ENCODE data around the gene SLU7. TPM values are rescaled to one million over a fixed set of nuclear protein-coding genes. Genes with fewer than 3 reads are reported as not detected.

SLU7 gene
- total and polyA plus RNA-seq, 10 donors: 32.1 to 114 (median 55.7) TPM

- no peak overlapping the region for H3K4me3 ChIP-seq
- H3K4me1 ChIP-seq: no peaks in the 10 kb centered on the region
- TF ChIP-seq POLR2AphosphoS5 (IDR thresholded peaks at IDR 0.05) (no peak), POLR2A (IDR thresholded peaks at IDR 0.05) (no peak)
- TF ChIP-seq, protein P1, sequence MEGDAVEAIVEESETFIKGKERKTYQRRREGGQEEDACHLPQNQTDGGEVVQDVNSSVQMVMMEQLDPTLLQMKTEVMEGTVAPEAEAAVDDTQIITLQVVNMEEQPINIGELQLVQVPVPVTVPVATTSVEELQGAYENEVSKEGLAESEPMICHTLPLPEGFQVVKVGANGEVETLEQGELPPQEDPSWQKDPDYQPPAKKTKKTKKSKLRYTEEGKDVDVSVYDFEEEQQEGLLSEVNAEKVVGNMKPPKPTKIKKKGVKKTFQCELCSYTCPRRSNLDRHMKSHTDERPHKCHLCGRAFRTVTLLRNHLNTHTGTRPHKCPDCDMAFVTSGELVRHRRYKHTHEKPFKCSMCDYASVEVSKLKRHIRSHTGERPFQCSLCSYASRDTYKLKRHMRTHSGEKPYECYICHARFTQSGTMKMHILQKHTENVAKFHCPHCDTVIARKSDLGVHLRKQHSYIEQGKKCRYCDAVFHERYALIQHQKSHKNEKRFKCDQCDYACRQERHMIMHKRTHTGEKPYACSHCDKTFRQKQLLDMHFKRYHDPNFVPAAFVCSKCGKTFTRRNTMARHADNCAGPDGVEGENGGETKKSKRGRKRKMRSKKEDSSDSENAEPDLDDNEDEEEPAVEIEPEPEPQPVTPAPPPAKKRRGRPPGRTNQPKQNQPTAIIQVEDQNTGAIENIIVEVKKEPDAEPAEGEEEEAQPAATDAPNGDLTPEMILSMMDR (IDR thresholded peaks at IDR 0.05 in 8 of 11, conservative IDR thresholded peaks at IDR 0.05 in 3 of 11): no peak
- no peaks in the 10 kb centered on the region for H3K9me3 ChIP-seq
- H3K27ac ChIP-seq: no peak overlapping the region
- 75 to 81% (median 78%) methylated on average over 8 of the region's 8 CpGs for WGBS, 5 donors
- intact Hi-C loops (cut with DNase I; ENCODE audit: low total_unique reads): no loop called here
- H3K36me3 ChIP-seq: no peaks in the 10 kb centered on the region
- DNase-seq: no peak
- peaks cover 0 to 14% (median 0%) of the 10 kb centered on the region in 7 donors for H3K27me3 ChIP-seq (replicated peaks in 1 of 7)
Measured at GRCh38 chr5:160458806-160459800, 40.2 kb upstream of the SLU7 start.

DNA sequence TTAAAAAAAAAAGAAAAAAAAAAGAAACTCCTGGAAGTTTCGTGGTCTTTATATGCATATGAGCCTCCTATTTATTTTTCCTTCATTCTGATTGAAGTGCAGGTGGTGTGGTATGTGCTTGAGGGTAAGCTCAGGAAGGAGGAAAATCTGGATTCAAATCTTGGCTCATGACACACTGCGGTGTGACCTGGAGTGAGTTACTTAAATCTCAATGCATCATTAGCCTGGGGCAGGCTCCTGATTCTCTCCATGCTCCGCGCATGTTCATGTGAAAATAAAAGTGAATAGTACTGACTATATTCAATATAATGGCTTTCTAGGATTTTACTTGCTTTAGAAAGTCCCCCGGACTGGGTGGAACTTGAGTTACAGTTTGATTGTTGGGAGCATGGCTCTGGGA is 38.4 kb upstream of the SLU7 start:
- 91 to 96% (median 93%) methylated on average over 5 of the region's 5 CpGs for WGBS, 5 donors
- intact Hi-C loops (cut with DNase I; ENCODE audit: low total_unique reads): no loop called here
- TF ChIP-seq, protein P1 (IDR thresholded peaks at IDR 0.05 in 8 of 11, conservative IDR thresholded peaks at IDR 0.05 in 3 of 11): no peak
- TF ChIP-seq POLR2A (IDR thresholded peaks at IDR 0.05): no peak
- TF ChIP-seq POLR2AphosphoS5 (IDR thresholded peaks at IDR 0.05): no peak

DNA sequence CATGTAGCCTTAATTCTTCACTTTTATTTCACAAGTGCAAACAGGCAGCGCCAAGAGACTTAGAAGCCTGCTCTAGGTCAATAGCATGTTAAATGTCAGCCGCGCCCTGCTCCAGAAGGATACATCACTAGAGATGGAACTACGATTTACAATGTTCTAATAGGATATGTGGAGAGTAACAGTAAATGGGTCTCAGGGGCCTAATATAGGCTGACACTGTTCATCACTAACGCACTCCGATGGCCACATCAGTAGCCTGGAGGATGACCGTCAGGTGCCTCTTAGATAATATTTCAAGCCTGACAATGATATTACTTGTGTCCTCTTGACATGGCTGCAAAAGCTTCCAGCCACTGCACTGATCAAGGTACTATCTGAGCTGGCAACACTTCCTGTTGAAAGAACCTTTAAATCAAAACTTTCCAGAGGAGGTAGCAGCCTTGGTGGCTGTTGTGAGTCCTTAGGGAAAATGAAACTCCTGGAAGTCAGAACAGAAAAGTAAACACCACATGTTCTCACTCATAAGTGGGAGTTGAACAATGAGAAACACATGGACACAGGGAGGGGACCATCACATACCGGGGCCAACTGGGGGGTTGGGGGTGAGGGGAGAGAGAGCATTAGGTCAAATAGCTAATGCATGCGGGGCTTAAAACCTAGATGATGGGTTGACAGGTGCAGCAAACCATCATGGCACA is 37.7 kb upstream of the SLU7 start:
- Histone ChIP-seq H3K9me3 (no peaks in the 10 kb centered on the region), H3K4me3 (no peak overlapping the region), H3K4me1 (no peaks in the 10 kb centered on the region), H3K36me3 (no peaks in the 10 kb centered on the region), H3K27me3 (replicated peaks in 1 of 7) (peaks cover 0 to 14% (median 0%) of the 10 kb centered on the region in 7 donors), H3K27ac (no peak overlapping the region)
- intact Hi-C loops (cut with DNase I; ENCODE audit: low total_unique reads): no loop called here
- DNase-seq: no peak
- 86 to 92% (median 89%) methylated on average over 9 of the region's 9 CpGs for WGBS, 5 donors
- TF ChIP-seq POLR2A (IDR thresholded peaks at IDR 0.05) (no peak), POLR2AphosphoS5 (IDR thresholded peaks at IDR 0.05) (no peak)
- TF ChIP-seq, protein P1 (IDR thresholded peaks at IDR 0.05 in 8 of 11, conservative IDR thresholded peaks at IDR 0.05 in 3 of 11): no peak

More for the DNA sequence above, 38.4 kb upstream of the SLU7 start:
- DNase-seq: no peak
- no peaks in the 10 kb centered on the region for H3K4me1 ChIP-seq
- no peaks in the 10 kb centered on the region for H3K36me3 ChIP-seq
- peaks cover 0 to 14% (median 0%) of the 10 kb centered on the region in 7 donors for H3K27me3 ChIP-seq (replicated peaks in 1 of 7)
- H3K9me3 ChIP-seq: no peaks in the 10 kb centered on the region
- no peak overlapping the region for H3K4me3 ChIP-seq
- no peak overlapping the region for H3K27ac ChIP-seq

DNA sequence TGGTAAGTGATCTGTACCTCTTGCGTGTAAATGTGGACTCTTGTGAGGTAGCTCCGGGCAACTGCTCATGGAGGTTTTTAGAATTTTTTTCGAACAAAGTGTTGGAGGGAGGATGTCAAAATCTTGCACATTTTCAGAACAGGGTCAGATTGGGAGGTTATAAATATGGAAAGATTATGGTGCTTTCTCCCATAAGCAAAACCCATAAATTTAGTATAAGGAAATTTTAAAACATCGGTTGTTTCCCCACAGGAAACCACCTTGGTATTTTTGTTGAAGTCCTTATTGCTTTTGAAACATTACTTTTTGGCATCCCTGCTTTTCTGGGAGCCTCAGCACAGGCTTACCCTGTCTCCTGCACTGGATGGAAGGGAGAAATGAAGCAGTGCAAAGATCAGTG is 36.7 kb upstream of the SLU7 start:
- no peak for DNase-seq
- Histone ChIP-seq H3K9me3 (no peaks in the 10 kb centered on the region), H3K4me3 (no peak overlapping the region), H3K4me1 (no peaks in the 10 kb centered on the region), H3K27me3 (replicated peaks in 1 of 7) (peaks cover 0 to 14% (median 0%) of the 10 kb centered on the region in 7 donors), H3K36me3 (no peaks in the 10 kb centered on the region), H3K27ac (no peak overlapping the region)
- 34 to 60% (median 42%) methylated on average over 4 of the region's 4 CpGs for WGBS, 5 donors
- intact Hi-C loops (cut with DNase I; ENCODE audit: low total_unique reads): no loop called here
- TF ChIP-seq POLR2AphosphoS5 (IDR thresholded peaks at IDR 0.05): no peak
- no peak for TF ChIP-seq POLR2A (IDR thresholded peaks at IDR 0.05)
- TF ChIP-seq, protein P1 (IDR thresholded peaks at IDR 0.05 in 8 of 11, conservative IDR thresholded peaks at IDR 0.05 in 3 of 11): no peak
